ENCODE results near the gene ZMAT5.

The ZMAT5 gene

GRCh38 chr22:29765905-29766631 lies 739 bp downstream of the ZMAT5 start:
- Histone ChIP-seq H3K79me2 (ENCODE audit: insufficient read depth, low read length) (peaks cover 11% of the 10 kb centered on the region), H3K9me3 (ENCODE audit: low read length) (no peaks in the 10 kb centered on the region), H2AFZ (ENCODE audit: low read length) (0 out of 2 replicates have a peak overlapping the region, but pooled peaks have one; percentile 2), H3K27ac (ENCODE audit: low read depth, low read length, poor library complexity, severe bottlenecking) (peak overlapping the region; percentile 6), H3K9ac (ENCODE audit: low read length) (peak overlapping the region; percentile 85), H4K20me1 (ENCODE audit: insufficient read depth, low read length) (no peaks in the 10 kb centered on the region), H3K4me2 (ENCODE audit: low read length) (peak overlapping the region; percentile 79), H3K9me2 (ENCODE audit: low read depth, low read length) (no peaks in the 10 kb centered on the region), H3K36me3 (ENCODE audit: insufficient read depth, low read length) (peaks cover 23% of the 10 kb centered on the region), H3K4me3 (ENCODE audit: low read depth, low read length, poor library complexity, severe bottlenecking) (peak overlapping the region; percentile 80), H3K27me3 (ENCODE audit: insufficient read depth, low read length) (no peaks in the 10 kb centered on the region), H3K4me1 (ENCODE audit: insufficient read depth, low read length, severe bottlenecking) (peaks cover 22% of the 10 kb centered on the region), H3F3A (ENCODE audit: insufficient read depth, low read length) (no peaks in the 10 kb centered on the region)
- TF ChIP-seq, protein P1, sequence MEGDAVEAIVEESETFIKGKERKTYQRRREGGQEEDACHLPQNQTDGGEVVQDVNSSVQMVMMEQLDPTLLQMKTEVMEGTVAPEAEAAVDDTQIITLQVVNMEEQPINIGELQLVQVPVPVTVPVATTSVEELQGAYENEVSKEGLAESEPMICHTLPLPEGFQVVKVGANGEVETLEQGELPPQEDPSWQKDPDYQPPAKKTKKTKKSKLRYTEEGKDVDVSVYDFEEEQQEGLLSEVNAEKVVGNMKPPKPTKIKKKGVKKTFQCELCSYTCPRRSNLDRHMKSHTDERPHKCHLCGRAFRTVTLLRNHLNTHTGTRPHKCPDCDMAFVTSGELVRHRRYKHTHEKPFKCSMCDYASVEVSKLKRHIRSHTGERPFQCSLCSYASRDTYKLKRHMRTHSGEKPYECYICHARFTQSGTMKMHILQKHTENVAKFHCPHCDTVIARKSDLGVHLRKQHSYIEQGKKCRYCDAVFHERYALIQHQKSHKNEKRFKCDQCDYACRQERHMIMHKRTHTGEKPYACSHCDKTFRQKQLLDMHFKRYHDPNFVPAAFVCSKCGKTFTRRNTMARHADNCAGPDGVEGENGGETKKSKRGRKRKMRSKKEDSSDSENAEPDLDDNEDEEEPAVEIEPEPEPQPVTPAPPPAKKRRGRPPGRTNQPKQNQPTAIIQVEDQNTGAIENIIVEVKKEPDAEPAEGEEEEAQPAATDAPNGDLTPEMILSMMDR (IDR thresholded peaks at IDR 0.05; ENCODE audit: low read length): no peak
- TF ChIP-seq EZH2 (IDR thresholded peaks at IDR 0.05; ENCODE audit: borderline replicate concordance, low read length): no peak

- Histone ChIP-seq H3K9me2 (ENCODE audit: low read depth, low read length) (no peaks in the 10 kb centered on the region), H3K79me2 (ENCODE audit: insufficient read depth, low read length) (no peaks in the 10 kb centered on the region), H4K20me1 (ENCODE audit: insufficient read depth, low read length) (no peaks in the 10 kb centered on the region), H3K4me3 (ENCODE audit: low read depth, low read length, poor library complexity, severe bottlenecking) (no peak overlapping the region), H3K4me1 (ENCODE audit: insufficient read depth, low read length, severe bottlenecking) (peaks cover 9% of the 10 kb centered on the region), H3K27me3 (ENCODE audit: insufficient read depth, low read length) (no peaks in the 10 kb centered on the region), H3K27ac (ENCODE audit: low read depth, low read length, poor library complexity, severe bottlenecking) (no peak overlapping the region), H2AFZ (ENCODE audit: low read length) (no peak overlapping the region), H3K9ac (ENCODE audit: low read length) (no peak overlapping the region), H3K36me3 (ENCODE audit: insufficient read depth, low read length) (no peaks in the 10 kb centered on the region), H3F3A (ENCODE audit: insufficient read depth, low read length) (no peaks in the 10 kb centered on the region), H3K9me3 (ENCODE audit: low read length) (no peaks in the 10 kb centered on the region), H3K4me2 (ENCODE audit: low read length) (no peak overlapping the region)
- no peak for TF ChIP-seq EZH2 (IDR thresholded peaks at IDR 0.05; ENCODE audit: borderline replicate concordance, low read length)
- TF ChIP-seq, protein P1 (IDR thresholded peaks at IDR 0.05; ENCODE audit: low read length): no peak
These were observed 4.5 kb downstream of the ZMAT5 start for GRCh38 chr22:29762263-29762662.

GRCh38 chr22:29758959-29759358 lies 7.8 kb downstream of the ZMAT5 start:
- no peak overlapping the region for H3K4me3 ChIP-seq (ENCODE audit: low read depth, low read length, poor library complexity, severe bottlenecking)
- no peaks in the 10 kb centered on the region for H3K4me1 ChIP-seq (ENCODE audit: insufficient read depth, low read length, severe bottlenecking)
- no peaks in the 10 kb centered on the region for H3K36me3 ChIP-seq (ENCODE audit: insufficient read depth, low read length)
- no peak overlapping the region for H3K9ac ChIP-seq (ENCODE audit: low read length)
- no peaks in the 10 kb centered on the region for H3K79me2 ChIP-seq (ENCODE audit: insufficient read depth, low read length)
- no peaks in the 10 kb centered on the region for H4K20me1 ChIP-seq (ENCODE audit: insufficient read depth, low read length)
- H3K27ac ChIP-seq (ENCODE audit: low read depth, low read length, poor library complexity, severe bottlenecking): no peak overlapping the region
- TF ChIP-seq EZH2 (IDR thresholded peaks at IDR 0.05; ENCODE audit: borderline replicate concordance, low read length): no peak
- TF ChIP-seq, protein P1 (IDR thresholded peaks at IDR 0.05; ENCODE audit: low read length): no peak
- H3K4me2 ChIP-seq (ENCODE audit: low read length): no peak overlapping the region
- H3K9me2 ChIP-seq (ENCODE audit: low read depth, low read length): no peaks in the 10 kb centered on the region
- H3F3A ChIP-seq (ENCODE audit: insufficient read depth, low read length): no peaks in the 10 kb centered on the region
- no peak overlapping the region for H2AFZ ChIP-seq (ENCODE audit: low read length)
- no peaks in the 10 kb centered on the region for H3K9me3 ChIP-seq (ENCODE audit: low read length)
- H3K27me3 ChIP-seq (ENCODE audit: insufficient read depth, low read length): no peaks in the 10 kb centered on the region

Measured in OCI-LY1 (cell line).